HEK293T (cell line): ENCODE results near the gene SPATA9.
"Not testable (repeated sequence)": the region's sequence is repeated elsewhere in the genome, so short reads cannot be mapped to it uniquely, and the experiment has no call there.

Experiments
- CTCF ChIA-PET: fragments of 350-600 bp; formaldehyde crosslinking; extraction: SDS; loops from one replicate; lab custom pipeline; 2021; ENCODE audit warnings: antibody characterized with exemption, inconsistent platforms; lab: Yijun Ruan, JAX
- POLR2A ChIA-PET: fragments of 350-600 bp; formaldehyde crosslinking; extraction: SDS; loops from one replicate; lab custom pipeline; 2020; ENCODE audit warnings: antibody characterized with exemption, inconsistent platforms; lab: Yijun Ruan, JAX
- DNase-seq: peaks from one replicate; pipeline ENCODE4 v3.0.0; 2012; ENCODE audit warnings: mixed read lengths; ENCODE audit errors: extremely low spot score
- ARNT ChIP-seq: fragments of 450-650 bp; IDR thresholded peaks from 2 replicates; pipeline ENCODE4 v1.6.1; 2017; ENCODE audit warnings: mild to moderate bottlenecking
- BHLHE40 ChIP-seq: fragments of 450-650 bp; IDR thresholded peaks from 2 replicates; pipeline ENCODE4 v1.6.1; 2016; ENCODE audit warnings: mild to moderate bottlenecking, moderate library complexity, borderline replicate concordance
- CTBP1 ChIP-seq: fragments of 450-650 bp; IDR thresholded peaks from 2 replicates; pipeline ENCODE4 v1.6.1; 2016; ENCODE audit warnings: borderline replicate concordance
- ELF4 ChIP-seq: fragments of 450-650 bp; IDR thresholded peaks from 2 replicates; pipeline ENCODE4 v1.6.1; 2017; ENCODE audit warnings: antibody characterized with exemption
- FOXA1 ChIP-seq: fragments of 450-650 bp; IDR thresholded peaks from 2 replicates; pipeline ENCODE4 v1.6.1; 2016; ENCODE audit warnings: mild to moderate bottlenecking
- FOXK2 ChIP-seq: fragments of 450-650 bp; IDR thresholded peaks from 2 replicates; pipeline ENCODE4 v1.6.1; 2016; ENCODE audit warnings: mild to moderate bottlenecking
- FOXM1 ChIP-seq: fragments of 450-650 bp; IDR thresholded peaks from 2 replicates; pipeline ENCODE4 v1.6.1; 2017; ENCODE audit warnings: mild to moderate bottlenecking, borderline replicate concordance
- HDGF ChIP-seq: fragments of 450-650 bp; IDR thresholded peaks from 2 replicates; pipeline ENCODE4 v1.6.1; 2017; ENCODE audit warnings: antibody characterized with exemption, borderline replicate concordance
- L3MBTL2 ChIP-seq: fragments of 450-650 bp; conservative IDR thresholded peaks from 2 replicates; pipeline ENCODE4 v1.6.1; 2016; ENCODE audit warnings: mild to moderate bottlenecking
- LEF1 ChIP-seq: fragments of 450-650 bp; IDR thresholded peaks from 2 replicates; pipeline ENCODE4 v1.6.1; 2017; ENCODE audit warnings: mild to moderate bottlenecking, borderline replicate concordance
- NFRKB ChIP-seq: fragments of 450-650 bp; IDR thresholded peaks from 2 replicates; pipeline ENCODE4 v1.6.1; 2016; ENCODE audit warnings: mild to moderate bottlenecking, moderate library complexity
- PKNOX1 ChIP-seq: fragments of 450-650 bp; IDR thresholded peaks from 2 replicates; pipeline ENCODE4 v1.6.1; 2016
- SP1 ChIP-seq: fragments of 450-650 bp; IDR thresholded peaks from 2 replicates; pipeline ENCODE4 v1.6.1; 2017
- SUZ12 ChIP-seq: fragments of 450-650 bp; IDR thresholded peaks from 2 replicates; pipeline ENCODE4 v1.6.1; 2016; ENCODE audit warnings: mild to moderate bottlenecking
- TARDBP ChIP-seq: fragments of 450-650 bp; IDR thresholded peaks from 2 replicates; pipeline ENCODE4 v1.6.1; 2016
- ZNF384 ChIP-seq: fragments of 450-650 bp; IDR thresholded peaks from 2 replicates; pipeline ENCODE4 v1.6.1; 2016

Gene SPATA9

DNA sequence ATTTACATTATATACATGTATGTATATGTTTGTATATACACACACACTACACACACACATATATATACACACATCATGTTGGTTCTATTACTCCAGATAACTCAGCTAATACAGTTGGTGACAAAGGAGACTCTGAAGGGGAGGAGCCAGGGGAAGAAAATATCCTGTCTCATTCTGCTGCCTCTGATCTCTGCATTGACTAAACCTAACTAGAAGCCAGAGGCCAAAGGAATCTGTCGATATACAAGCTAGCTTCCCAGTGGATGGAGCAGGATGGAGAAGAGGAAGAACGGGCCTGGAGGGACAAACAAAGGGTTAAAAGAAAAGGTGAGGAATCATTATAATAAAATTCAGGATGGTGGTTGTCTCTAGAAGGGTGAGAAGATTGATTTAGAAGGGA, 34.6 kb upstream of the SPATA9 start:
- POLR2A ChIA-PET: interaction anchor here (2.3 kb wide), 1 partner anchor 14 kb away, joined by 9 read pairs; the partner anchor contains the start of gene RHOBTB3

GRCh38 chr5:95715799-95716461, 33.1 kb upstream of the SPATA9 start:
- ChIA-PET CTCF (interaction anchor here (0.7 kb wide), 1 partner anchor 63 kb away, joined by 3 read pairs; no protein-coding TSS in a partner anchor), POLR2A (interaction anchor here (1.2 kb wide), 1 partner anchor 15 kb away, joined by 3 read pairs; no protein-coding TSS in a partner anchor)
- no peak for DNase-seq
- TF ChIP-seq L3MBTL2 (no peak), TARDBP (no peak), ZNF384 (no peak), ARNT (no peak), CTBP1 (no peak), PKNOX1 (no peak), NFRKB (no peak)

More for the DNA sequence above, 34.6 kb upstream of the SPATA9 start:
- TF ChIP-seq FOXM1: no peak
- CTCF ChIA-PET: interaction anchor here (0.7 to 1.7 kb wide), 2 partner anchors 22 to 44 kb away, joined by 3 to 4 read pairs; no protein-coding TSS in a partner anchor
- DNase-seq: no peak

- CTCF ChIA-PET: no interaction called here
- TF ChIP-seq TARDBP (no peak), FOXK2 (no peak), PKNOX1 (no peak), ELF4 (no peak), LEF1 (no peak), BHLHE40 (no peak), L3MBTL2 (no peak), SUZ12 (no peak), ARNT (no peak), SP1 (no peak), HDGF (no peak), FOXM1 (no peak), FOXA1 (no peak)
- DNase-seq: no peak
- POLR2A ChIA-PET: no interaction called here
These were observed 31.3 kb upstream of the SPATA9 start for GRCh38 chr5:95713960-95714710.

DNA sequence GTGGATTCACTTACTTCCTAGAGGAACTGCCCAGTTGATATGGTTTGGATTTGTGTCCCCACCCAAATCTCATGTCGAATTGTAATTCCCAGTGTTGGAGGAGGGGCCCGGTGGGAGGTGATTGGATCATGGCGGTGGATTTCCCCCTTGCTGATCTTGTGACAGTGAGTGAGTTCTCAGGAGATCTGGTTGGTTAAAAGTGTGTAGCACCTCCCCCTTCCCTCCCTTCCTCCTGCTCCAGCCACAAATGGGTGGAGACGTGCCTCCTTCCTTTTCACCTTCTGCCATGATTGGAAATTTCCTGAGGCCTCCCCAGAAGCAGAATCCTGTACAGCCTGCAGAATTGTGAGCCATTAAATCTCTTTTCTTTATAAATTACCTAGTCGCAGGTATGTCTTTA, 30.5 kb upstream of the SPATA9 start:
- POLR2A ChIA-PET: interaction anchor here (0.9 to 5.2 kb wide), 4 partner anchors 8 to 66 kb away, joined by 5 to 26 read pairs (median 12); partner anchors contain the start of gene RFESD
- CTCF ChIA-PET, DNase-seq: not testable (repeated sequence)

GRCh38 chr5:95712347-95712958, 29.7 kb upstream of the SPATA9 start:
- ChIA-PET CTCF (interaction anchor here (0.8 to 1.6 kb wide), 2 partner anchors 19 to 47 kb away, joined by 3 to 5 read pairs; partner anchors contain the start of gene RHOBTB3), POLR2A (interaction anchor here (0.9 to 5.2 kb wide), 11 partner anchors 9 to 123 kb away, joined by 3 to 46 read pairs (median 5); partner anchors contain the start of genes RFESD and RHOBTB3)
- no peak for DNase-seq
- TF ChIP-seq BHLHE40 (no peak), NFRKB (no peak), L3MBTL2 (no peak), CTBP1 (no peak), LEF1 (no peak), FOXK2 (no peak), FOXM1 (no peak), ZNF384 (no peak), SUZ12 (no peak), FOXA1 (no peak), ELF4 (no peak), SP1 (no peak), HDGF (no peak), ARNT (no peak), TARDBP (no peak), PKNOX1 (no peak)
